Activated CD4-positive, alpha-beta T cell treated with anti-CD3 and anti-CD28 coated beads for 36 hours (primary cell): ENCODE measurements around the gene WDR64. TPM values are rescaled to one million over a fixed set of nuclear protein-coding genes. Genes with fewer than 3 reads are reported as not detected.

Source experiments
- ATAC-seq: fragments of 200-7000 bp; cut with Tn5 transposase; one replicate; pipeline ENCODE4 v1.10.0; 2021; ENCODE audit warnings: mild to moderate bottlenecking, moderate library complexity
- CTCF ChIA-PET: fragments of 350-600 bp; sonication (Branson Sonifier 250); formaldehyde crosslinking; loops from one replicate; lab custom pipeline; 2021; ENCODE audit warnings: antibody characterized with exemption; lab: Charles Lee
- POLR2A ChIA-PET: fragments of 350-600 bp; sonication (Branson Sonifier 250); formaldehyde crosslinking; loops from one replicate; lab custom pipeline; 2021; ENCODE audit warnings: antibody characterized with exemption, inconsistent platforms; lab: Charles Lee
- DNase-seq: peaks from one replicate; pipeline ENCODE4 v3.0.0-alpha.2; 2020
- H3K27ac Mint-ChIP-seq: one replicate; pipeline ENCODE4 v1.8.0; 2021; ENCODE audit warnings: mixed read lengths
- H3K27me3 Mint-ChIP-seq: one replicate; pipeline ENCODE4 v1.8.0; 2021; ENCODE audit warnings: mixed read lengths
- H3K36me3 Mint-ChIP-seq: one replicate; pipeline ENCODE4 v1.8.0; 2021; ENCODE audit warnings: low read depth, mixed read lengths
- H3K4me1 Mint-ChIP-seq: one replicate; pipeline ENCODE4 v1.8.0; 2021; ENCODE audit warnings: mixed read lengths
- H3K4me3 Mint-ChIP-seq: one replicate; pipeline ENCODE4 v1.8.0; 2021; ENCODE audit warnings: mild to moderate bottlenecking, moderate library complexity, mixed read lengths
- H3K9me3 Mint-ChIP-seq: one replicate; pipeline ENCODE4 v1.8.0; 2021; ENCODE audit warnings: low read depth, mixed read lengths
- intact Hi-C, 2 experiments: fragments of 100-400 bp; cut with DNase I in 1 of 2; cut with micrococcal nuclease in 1 of 2; formaldehyde crosslinking; loops; one replicate each; pipeline versions ENCODE4 v1.14.2 to v1.15.1; 2022 to 2024; cut with DNase I, micrococcal nuclease
- total RNA-seq, 2 experiments: library from RNA; stranded (reverse); gene quantifications; one replicate each; pipeline ENCODE4 v1.2.3, GENCODE V29; 2021

The WDR64 gene
- total RNA-seq, 2 experiments from 2014 or later, result not detected

DNA sequence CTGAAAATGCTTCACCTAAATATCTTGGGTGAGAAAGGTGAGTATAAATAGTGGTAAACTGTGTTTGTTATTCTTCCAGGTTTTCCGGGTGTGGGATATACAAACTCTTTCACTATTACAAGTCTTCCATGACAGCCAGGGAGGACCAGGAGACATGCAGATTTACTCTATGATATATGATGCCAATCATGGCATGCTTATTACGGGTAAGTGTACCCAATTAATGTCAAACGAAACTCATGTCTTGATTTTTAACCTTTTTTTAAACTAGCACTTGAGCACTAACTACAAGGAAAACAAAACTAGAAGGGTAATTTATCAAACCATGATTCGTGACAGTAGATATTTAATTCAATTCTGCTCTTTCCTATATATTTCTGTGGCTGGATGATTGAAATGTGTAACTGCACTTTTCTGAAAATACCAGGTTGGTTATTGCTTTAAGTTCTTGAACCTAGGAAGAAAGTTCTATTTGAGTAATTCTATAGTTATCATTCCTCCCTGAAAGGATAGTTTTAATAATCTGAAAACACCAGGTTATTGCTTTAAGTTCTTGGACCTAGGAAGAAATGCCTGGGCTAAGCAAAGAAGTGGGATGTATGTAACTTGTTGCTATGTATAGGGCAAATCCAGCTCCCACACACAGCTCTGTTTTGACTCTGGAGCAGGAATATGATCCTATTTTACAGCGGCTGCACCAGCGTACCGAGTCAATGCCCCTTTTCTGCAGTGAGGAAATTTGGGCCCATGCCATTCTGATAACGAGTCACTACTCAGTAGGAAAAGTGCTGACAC is 86.4 kb downstream of the WDR64 start:
- ATAC-seq, result no peak
- POLR2A ChIA-PET, result no interaction called here
- H3K27me3 Mint-ChIP-seq, result peaks cover 2% of the 10 kb centered on the region
- CTCF ChIA-PET, result no interaction called here
- DNase-seq, result no peak
- peaks cover 4% of the 10 kb centered on the region for H3K4me1 Mint-ChIP-seq
- no peaks in the 10 kb centered on the region for H3K36me3 Mint-ChIP-seq
- H3K4me3 Mint-ChIP-seq, result no peak overlapping the region
- no peaks in the 10 kb centered on the region for H3K9me3 Mint-ChIP-seq
- intact Hi-C loops, result no loop called here
- no peak overlapping the region for H3K27ac Mint-ChIP-seq

DNA sequence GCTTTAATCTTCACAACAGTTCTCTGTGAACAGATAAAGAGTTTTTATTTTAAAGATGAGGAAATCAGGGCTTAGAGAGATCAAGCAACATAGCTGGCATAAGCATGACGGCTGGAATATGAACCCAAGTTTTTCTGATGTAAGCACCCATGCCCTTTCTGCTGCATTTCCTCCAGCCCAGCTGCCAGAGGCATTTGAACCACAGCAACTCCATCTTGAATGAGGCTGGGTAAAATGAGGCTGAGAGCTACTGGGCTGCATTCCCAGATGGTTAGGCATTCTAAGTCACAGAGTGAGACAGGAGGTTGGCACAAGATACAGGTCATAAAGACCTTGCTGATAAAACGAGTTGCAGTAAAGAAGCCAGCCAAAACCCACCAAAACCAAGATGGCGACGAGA is 90.0 kb downstream of the WDR64 start:
- H3K4me1 Mint-ChIP-seq, result no peaks in the 10 kb centered on the region
- ChIA-PET CTCF (no interaction called here), POLR2A (no interaction called here)
- H3K4me3 Mint-ChIP-seq, result no peak overlapping the region
- no peak for DNase-seq
- H3K36me3 Mint-ChIP-seq, result no peaks in the 10 kb centered on the region
- H3K27ac Mint-ChIP-seq, result no peak overlapping the region
- H3K27me3 Mint-ChIP-seq, result peaks cover 2% of the 10 kb centered on the region
- H3K9me3 Mint-ChIP-seq, result no peaks in the 10 kb centered on the region
- intact Hi-C loops, result no loop called here
- no peak for ATAC-seq

DNA sequence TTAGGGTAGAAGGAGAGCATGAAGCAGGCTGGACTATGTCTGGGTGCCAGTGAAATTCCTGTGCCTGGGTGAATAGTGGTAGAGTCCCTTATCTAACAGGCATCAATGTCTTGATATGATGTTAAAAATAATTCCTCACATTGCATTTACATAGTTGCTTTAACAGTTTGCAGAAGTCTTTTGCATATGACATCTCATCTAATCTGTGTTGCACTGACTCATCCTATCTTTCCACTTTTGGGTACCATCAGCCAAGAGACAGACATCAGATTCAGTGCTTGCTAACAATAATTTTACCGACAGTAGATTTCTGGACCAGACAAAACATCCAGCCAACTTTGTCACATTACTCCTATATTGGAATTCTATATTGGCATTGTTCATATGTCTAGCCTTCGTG is 92.5 kb downstream of the WDR64 start:
- ChIA-PET POLR2A (no interaction called here), CTCF (no interaction called here)
- ATAC-seq (no peak), DNase-seq (no peak)
- no peaks in the 10 kb centered on the region for H3K36me3 Mint-ChIP-seq
- H3K4me3 Mint-ChIP-seq, result no peak overlapping the region
- no peaks in the 10 kb centered on the region for H3K9me3 Mint-ChIP-seq
- H3K27me3 Mint-ChIP-seq, result peaks cover 2% of the 10 kb centered on the region
- H3K27ac Mint-ChIP-seq, result no peak overlapping the region
- H3K4me1 Mint-ChIP-seq, result no peaks in the 10 kb centered on the region
- intact Hi-C loops, result no loop called here

DNA sequence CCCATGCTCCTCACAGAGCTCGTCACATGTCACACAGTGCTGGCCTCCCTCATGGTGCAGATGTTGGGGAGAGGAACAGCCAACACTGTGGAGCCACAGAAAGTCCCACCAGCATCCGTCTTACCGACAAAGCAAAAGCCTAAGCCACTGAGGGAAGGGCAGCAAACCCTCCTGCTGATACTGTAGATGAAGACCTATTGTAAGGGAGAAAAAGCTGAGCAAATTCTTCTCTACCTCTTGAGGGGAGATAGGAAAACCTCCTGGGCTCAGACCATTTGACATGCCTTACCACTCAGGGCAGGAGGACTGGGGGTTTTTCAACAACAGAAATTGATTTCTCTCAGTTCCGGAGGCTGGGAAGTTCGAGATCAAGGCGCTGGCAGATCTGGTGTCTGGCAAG is 95.9 kb downstream of the WDR64 start:
- Mint-ChIP-seq H3K9me3 (no peaks in the 10 kb centered on the region), H3K27me3 (peaks cover 2% of the 10 kb centered on the region), H3K4me3 (no peak overlapping the region), H3K27ac (no peak overlapping the region), H3K4me1 (no peaks in the 10 kb centered on the region), H3K36me3 (no peaks in the 10 kb centered on the region)
- POLR2A ChIA-PET, result no interaction called here
- intact Hi-C loops, result no loop called here
- DNase-seq (no peak), ATAC-seq (no peak)
- CTCF ChIA-PET, result interaction anchor here (0.7 to 1.0 kb wide), 2 partner anchors 42 to 44 kb away, joined by 3 read pairs; no protein-coding TSS in a partner anchor

DNA sequence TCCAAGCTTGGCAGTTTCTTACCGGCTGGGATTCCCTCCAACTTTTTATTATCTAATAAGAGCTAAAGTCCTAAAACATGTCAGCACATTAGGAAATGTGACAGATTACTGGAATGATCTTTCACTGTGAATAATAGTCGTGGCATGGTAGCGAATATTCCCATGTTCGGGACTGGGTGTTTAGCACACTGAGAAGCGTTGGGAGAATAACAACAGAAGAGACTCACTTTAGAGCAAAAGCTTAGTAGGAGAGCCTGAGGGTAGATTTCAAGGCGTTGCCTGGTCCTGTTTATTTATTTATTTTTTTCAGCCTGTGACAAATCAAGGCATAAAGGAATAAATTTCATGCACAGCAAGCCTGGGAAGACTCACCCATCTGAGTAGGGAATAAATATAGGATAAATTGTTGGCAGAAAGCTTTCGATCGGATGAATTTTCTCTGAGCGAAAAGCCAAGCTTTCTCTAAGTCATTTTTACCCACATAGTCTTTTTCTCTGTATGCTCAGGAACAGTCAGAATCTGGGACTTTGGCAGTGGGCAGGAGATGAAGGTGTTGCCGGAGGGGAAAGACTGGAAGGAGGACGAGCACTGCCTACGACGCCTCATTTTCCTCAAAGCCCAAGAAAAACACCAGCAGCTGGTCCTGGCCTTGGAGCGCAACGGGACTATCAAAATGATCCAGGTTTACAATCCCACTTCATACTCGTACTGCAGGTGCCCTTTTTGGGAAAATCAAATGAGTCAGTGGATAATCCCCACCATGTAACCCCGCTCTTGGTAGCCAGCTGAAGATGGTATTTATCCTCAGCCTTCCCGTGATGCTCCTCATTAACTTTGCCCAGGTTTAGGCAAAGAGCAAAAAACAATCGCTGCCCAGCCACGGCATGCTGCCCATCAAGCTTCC is 97.2 kb downstream of the WDR64 start:
- DNase-seq (no peak), ATAC-seq (no peak)
- ChIA-PET CTCF (no interaction called here), POLR2A (no interaction called here)
- Mint-ChIP-seq H3K36me3 (no peaks in the 10 kb centered on the region), H3K9me3 (no peaks in the 10 kb centered on the region), H3K4me1 (no peaks in the 10 kb centered on the region), H3K27ac (no peak overlapping the region), H3K27me3 (peaks cover 2% of the 10 kb centered on the region), H3K4me3 (no peak overlapping the region)
- intact Hi-C loops, result no loop called here

DNA sequence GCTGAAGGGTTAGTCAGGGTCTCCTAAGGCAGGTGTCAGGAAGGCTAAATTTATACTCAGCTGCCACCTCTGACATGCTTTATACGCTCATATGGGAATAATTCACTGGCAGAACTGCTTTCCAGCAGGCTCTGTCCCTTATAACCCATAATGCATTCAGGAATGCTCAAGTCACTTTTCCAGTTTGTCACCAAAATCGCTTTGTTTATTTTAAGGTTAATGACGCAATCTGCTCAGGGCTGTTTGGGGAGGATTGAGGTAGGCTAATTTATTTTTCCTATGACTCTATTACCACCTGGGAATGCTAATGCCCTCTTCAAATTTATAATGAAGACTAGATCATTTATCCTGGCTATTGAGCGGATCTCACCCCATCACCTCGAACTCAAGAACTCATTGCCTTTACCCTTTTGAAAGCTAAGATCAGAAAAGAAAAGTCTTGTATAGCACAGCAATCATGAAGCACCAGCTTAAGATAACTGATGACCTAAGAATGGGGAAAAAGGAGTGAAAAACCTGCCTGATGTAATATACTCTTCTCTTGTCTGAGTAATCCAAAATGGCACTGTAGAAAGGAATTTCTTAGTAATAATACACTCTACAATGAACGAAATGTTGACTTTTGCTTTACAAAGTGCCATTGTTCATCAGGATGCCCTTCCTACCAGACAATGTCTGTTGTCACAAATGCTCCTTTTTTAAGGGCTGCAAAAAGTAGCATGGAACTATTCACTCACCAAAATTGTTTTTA is 98.0 kb downstream of the WDR64 start:
- no peaks in the 10 kb centered on the region for H3K36me3 Mint-ChIP-seq
- H3K9me3 Mint-ChIP-seq, result no peaks in the 10 kb centered on the region
- H3K4me1 Mint-ChIP-seq, result no peaks in the 10 kb centered on the region
- ATAC-seq (no peak), DNase-seq (no peak)
- no peak overlapping the region for H3K4me3 Mint-ChIP-seq
- POLR2A ChIA-PET, result no interaction called here
- H3K27me3 Mint-ChIP-seq, result no peaks in the 10 kb centered on the region
- CTCF ChIA-PET, result no interaction called here
- no peak overlapping the region for H3K27ac Mint-ChIP-seq
- intact Hi-C loops, result no loop called here

DNA sequence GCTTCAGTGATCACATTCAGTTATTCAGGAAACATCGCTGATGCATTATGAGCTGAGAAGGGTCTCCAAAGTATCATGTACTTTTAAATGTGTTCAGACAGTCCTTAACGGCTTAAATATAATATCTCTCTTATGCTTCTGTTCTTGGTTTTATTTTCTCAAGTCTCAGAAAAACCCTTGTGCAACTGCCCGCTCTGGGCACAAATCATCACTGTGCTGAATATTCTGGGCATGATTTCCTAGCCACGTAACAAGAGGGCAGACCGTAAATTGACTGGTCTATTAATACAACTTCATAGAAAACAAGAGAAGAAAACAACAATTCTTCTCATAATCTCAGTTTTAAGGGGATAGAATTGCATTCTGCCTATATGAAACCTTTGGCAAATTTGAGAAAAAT is 99.4 kb downstream of the WDR64 start:
- Mint-ChIP-seq H3K9me3 (no peaks in the 10 kb centered on the region), H3K36me3 (peaks cover 2% of the 10 kb centered on the region), H3K27ac (no peak overlapping the region), H3K27me3 (no peaks in the 10 kb centered on the region), H3K4me3 (no peak overlapping the region), H3K4me1 (no peaks in the 10 kb centered on the region)
- ATAC-seq (no peak), DNase-seq (no peak)
- POLR2A ChIA-PET, result no interaction called here
- intact Hi-C loops, result no loop called here
- CTCF ChIA-PET, result interaction anchor here (0.7 to 1.7 kb wide), 3 partner anchors 11 to 990 kb away, joined by 3 to 5 read pairs (median 3); no protein-coding TSS in a partner anchor

DNA sequence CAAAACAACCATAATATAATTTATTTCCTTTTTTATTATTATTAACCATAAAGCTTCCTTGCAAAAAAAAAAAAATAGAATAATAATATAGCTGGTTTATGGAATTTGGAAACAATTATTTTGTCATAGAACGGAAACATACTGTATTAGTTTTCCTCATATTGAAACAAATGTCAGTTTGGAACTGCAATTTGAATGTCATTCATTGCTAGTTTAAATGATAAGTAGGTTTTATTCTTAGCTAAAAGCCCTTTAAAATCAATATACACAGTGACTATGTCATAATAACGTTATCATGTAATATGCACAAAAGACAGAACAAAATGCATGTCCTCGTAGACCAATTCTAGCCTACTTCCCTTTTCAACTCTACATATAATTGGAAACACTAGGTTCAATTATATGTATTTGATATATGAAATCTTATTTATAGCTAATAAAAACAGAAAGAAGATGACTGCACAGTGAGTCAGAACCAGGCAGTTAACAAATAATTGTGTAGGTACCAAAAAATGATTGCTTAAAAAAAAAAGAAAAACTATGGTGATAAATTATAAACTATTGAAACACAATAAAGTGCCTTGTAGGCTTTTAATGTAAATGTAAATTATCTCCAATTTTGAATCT is 110.7 kb downstream of the WDR64 start:
- no peak for ATAC-seq
- Mint-ChIP-seq H3K4me1 (no peaks in the 10 kb centered on the region), H3K36me3 (no peaks in the 10 kb centered on the region), H3K4me3 (no peak overlapping the region), H3K27me3 (peaks cover 5% of the 10 kb centered on the region), H3K9me3 (no peaks in the 10 kb centered on the region), H3K27ac (no peak overlapping the region)
- POLR2A ChIA-PET, result no interaction called here
- DNase-seq, result no peak
- intact Hi-C loops, result no loop called here
- CTCF ChIA-PET, result interaction anchor here (0.6 to 1.5 kb wide), 3 partner anchors 10 to 1032 kb away, joined by 3 to 5 read pairs (median 3); no protein-coding TSS in a partner anchor

DNA sequence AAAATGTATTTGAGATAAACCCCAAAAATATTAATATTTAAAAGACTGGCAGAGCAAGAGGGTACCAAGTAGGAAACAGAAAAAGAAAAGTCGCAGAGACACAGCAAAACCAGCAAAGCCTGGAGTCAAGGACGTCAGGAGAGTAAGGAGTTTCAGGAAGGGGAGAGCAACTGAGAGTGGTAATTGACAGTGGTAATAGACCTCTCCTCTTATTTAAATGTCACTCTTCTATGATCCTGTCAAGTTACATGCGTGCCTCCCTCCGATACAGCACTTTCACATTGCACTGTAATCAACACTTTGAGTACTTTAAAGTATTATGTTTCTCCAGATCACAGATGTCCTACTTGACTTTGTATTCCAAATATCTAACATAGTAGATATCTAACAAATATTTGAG is 113.3 kb downstream of the WDR64 start:
- no peak for DNase-seq
- POLR2A ChIA-PET, result interaction anchor here (0.6 to 0.7 kb wide), 2 partner anchors 86 to 1601 kb away, joined by 4 read pairs; no protein-coding TSS in a partner anchor
- no peak overlapping the region for H3K4me3 Mint-ChIP-seq
- no peaks in the 10 kb centered on the region for H3K9me3 Mint-ChIP-seq
- intact Hi-C loops, result no loop called here
- CTCF ChIA-PET, result interaction anchor here (1.0 kb wide), 1 partner anchor 39 kb away, joined by 4 read pairs; no protein-coding TSS in a partner anchor
- H3K27me3 Mint-ChIP-seq, result peaks cover 2% of the 10 kb centered on the region
- no peak overlapping the region for H3K27ac Mint-ChIP-seq
- peaks cover 2% of the 10 kb centered on the region for H3K4me1 Mint-ChIP-seq
- ATAC-seq, result no peak
- no peaks in the 10 kb centered on the region for H3K36me3 Mint-ChIP-seq

DNA sequence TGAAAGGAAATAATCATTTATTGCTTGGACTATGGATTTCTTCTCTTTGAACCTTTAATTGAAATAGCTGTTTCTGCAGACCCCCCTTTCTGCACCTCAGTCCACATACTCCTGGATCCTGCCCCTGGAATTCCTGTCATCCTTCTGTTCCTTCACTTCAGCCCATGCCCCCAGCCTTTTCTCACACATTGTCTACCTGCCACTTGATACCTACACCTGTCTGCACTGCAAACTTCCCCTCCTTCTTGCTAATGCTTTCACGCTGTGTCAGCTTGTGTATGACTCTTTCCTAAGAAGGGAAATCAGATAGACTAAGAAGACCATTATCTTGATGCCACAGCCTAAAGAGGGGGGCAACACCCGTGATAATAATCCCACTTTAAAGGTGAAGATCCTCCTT is 115.7 kb downstream of the WDR64 start:
- Mint-ChIP-seq H3K36me3 (no peaks in the 10 kb centered on the region), H3K4me3 (no peak overlapping the region), H3K27ac (no peak overlapping the region), H3K4me1 (peaks cover 2% of the 10 kb centered on the region), H3K9me3 (no peaks in the 10 kb centered on the region), H3K27me3 (no peaks in the 10 kb centered on the region)
- ChIA-PET CTCF (no interaction called here), POLR2A (no interaction called here)
- DNase-seq (no peak), ATAC-seq (no peak)
- intact Hi-C loops, result no loop called here

DNA sequence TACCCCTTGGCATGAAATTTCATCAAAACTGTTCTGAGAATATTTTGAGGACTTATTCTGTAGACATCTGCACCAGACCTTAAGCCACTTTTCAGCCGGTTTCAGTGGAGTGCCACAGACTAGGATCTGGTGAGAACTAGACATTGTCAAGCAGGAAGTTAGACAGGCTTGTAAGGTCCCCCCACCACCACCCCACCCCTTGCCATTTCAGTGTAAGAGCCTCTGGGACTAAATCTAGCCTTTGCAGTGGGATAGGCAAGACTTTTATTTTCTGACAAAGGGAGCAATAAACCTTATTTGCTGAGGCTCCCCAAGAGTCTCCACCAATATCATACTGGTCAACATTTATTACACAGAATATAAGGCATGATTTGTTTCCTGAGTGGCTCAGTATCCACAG is 118.0 kb downstream of the WDR64 start:
- ChIA-PET POLR2A (no interaction called here), CTCF (no interaction called here)
- H3K27ac Mint-ChIP-seq, result no peak overlapping the region
- DNase-seq (no peak), ATAC-seq (no peak)
- H3K4me1 Mint-ChIP-seq, result peaks cover 2% of the 10 kb centered on the region
- intact Hi-C loops, result no loop called here
- H3K36me3 Mint-ChIP-seq, result no peaks in the 10 kb centered on the region
- H3K4me3 Mint-ChIP-seq, result no peak overlapping the region
- H3K9me3 Mint-ChIP-seq, result no peaks in the 10 kb centered on the region
- H3K27me3 Mint-ChIP-seq, result no peaks in the 10 kb centered on the region
